OCI-LY7 (cell line): ENCODE data around the gene USP34.

Source experiments
- EZH2phosphoT487 ChIP-seq: fragments of 200-600 bp; sonication (generic); IDR thresholded peaks from 2 replicates; pipeline ENCODE4 v1.6.1; 2018; ENCODE audit warnings: low read depth, borderline replicate concordance, mild to moderate bottlenecking, mixed run types, antibody characterized with exemption, low read length, moderate library complexity, mixed read lengths
- TF ChIP-seq, protein P1 (sequence below): fragments of 200-600 bp; sonication (generic); conservative IDR thresholded peaks from 2 replicates; pipeline ENCODE4 v1.5.1; 2014; ENCODE audit warnings: mild to moderate bottlenecking, antibody characterized with exemption, low read length, moderate library complexity, mixed read lengths

DNA sequence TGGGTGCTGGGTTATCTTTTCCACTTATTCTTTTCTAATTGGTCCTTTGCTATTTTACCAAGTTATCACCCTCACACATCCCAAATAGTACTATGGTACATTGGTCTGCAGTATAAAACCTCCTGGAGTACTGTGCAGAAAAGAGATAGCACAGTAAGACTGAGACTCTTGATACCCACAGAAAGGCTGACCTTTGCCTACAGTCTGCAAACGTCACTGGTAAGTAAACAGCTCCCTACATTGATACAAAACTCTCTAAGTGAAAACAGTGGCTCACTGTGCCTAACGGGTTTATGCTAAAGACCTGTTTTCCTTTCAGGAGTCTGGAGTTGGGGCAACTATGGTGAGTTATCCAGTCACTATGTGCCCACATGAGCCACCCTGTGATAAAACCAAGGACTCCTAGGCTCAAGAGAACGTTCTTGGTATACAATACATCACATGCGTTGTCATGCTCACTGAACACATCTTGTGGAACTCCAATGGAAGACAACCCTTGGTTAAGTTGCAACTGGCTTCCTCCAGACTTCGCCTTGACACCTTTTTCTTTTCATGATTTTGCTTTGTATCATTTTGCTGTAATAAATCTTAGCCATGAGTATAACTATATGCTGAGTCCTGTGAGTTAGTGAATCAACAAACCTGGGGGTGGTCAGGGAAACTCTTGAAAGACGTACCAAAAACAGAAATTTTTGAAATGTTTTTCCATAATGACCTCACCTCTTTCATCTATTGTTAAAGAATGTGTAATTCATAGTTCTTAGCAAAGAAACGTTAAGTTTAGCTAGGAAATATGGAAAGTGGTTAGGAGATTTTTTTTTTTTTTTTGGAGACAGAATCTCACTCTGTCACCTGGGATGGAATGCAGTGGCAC is 204.0 kb downstream of the USP34 start:
- TF ChIP-seq, protein P1, sequence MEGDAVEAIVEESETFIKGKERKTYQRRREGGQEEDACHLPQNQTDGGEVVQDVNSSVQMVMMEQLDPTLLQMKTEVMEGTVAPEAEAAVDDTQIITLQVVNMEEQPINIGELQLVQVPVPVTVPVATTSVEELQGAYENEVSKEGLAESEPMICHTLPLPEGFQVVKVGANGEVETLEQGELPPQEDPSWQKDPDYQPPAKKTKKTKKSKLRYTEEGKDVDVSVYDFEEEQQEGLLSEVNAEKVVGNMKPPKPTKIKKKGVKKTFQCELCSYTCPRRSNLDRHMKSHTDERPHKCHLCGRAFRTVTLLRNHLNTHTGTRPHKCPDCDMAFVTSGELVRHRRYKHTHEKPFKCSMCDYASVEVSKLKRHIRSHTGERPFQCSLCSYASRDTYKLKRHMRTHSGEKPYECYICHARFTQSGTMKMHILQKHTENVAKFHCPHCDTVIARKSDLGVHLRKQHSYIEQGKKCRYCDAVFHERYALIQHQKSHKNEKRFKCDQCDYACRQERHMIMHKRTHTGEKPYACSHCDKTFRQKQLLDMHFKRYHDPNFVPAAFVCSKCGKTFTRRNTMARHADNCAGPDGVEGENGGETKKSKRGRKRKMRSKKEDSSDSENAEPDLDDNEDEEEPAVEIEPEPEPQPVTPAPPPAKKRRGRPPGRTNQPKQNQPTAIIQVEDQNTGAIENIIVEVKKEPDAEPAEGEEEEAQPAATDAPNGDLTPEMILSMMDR = no peak
- TF ChIP-seq EZH2phosphoT487 = no peak
